Suprapubic skin (tissue), 2 donors: ENCODE results near the gene RPS6KA5.

Experiments
- EP300 ChIP-seq: sonication (generic); formaldehyde crosslinking; IDR thresholded peaks from one replicate; pipeline ENCODE4 v1.6.1; 2017; ENCODE audit warnings: antibody characterized with exemption
- POLR2A ChIP-seq, 2 donors: fragments of 450-650 bp; IDR thresholded peaks; one replicate each; pipeline ENCODE4 v1.6.1; 2017; ENCODE audit warnings: antibody characterized with exemption in 2 of 2, mild to moderate bottlenecking in 2 of 2, moderate library complexity in 2 of 2

DNA sequence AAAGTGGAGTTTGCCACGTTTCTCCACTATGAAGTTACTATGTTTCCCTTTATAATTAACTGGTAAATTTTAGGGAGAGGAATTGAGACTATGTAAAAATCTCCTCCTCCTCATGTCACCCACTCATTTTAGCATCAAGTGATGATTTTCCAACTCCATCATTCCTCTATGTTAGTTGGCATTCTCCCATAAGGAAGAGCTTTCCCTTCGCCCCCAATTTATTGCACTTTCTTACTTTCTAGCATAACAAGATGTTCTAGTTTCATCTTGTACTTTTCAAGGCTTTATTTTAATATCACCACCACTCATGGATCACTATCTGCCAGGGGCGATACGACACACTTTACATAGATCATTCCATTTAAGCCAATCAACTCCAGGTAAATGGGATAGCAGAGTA is 97.1 kb downstream of the RPS6KA5 start:
- TF ChIP-seq POLR2A (IDR thresholded peaks at IDR 0.05) (no peak), EP300 (no peak)
